ENCODE data around the gene FGF22. TPM values are rescaled to one million over a fixed set of nuclear protein-coding genes. Genes with fewer than 3 reads are reported as not detected.
A peak's percentile ranks its signal among the peaks of the same experiment; 100 is the strongest.

The FGF22 gene
- total and polyA plus RNA-seq, 2 of the 13 experiments (the other 11 are each of a cell fraction or from before 2014, with no cell fraction given): 0.24 TPM; not detected in 1

DNA sequence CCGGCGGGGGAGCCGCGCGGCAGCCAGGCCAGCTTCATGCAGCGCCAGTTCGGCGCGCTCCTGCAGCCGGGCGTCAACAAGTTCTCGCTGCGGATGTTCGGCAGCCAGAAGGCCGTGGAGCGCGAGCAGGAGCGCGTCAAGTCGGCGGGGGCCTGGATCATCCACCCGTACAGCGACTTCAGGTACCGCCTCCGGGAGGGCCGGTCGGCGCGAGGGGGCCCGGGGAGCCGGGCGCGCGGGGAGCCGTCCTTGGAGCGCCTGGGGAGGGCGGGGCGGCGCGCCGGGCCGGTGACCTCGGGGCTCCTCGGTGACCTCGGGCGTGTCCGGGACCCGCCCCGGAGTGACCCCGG lies 49.3 kb upstream of the FGF22 start:
- intact Hi-C loops (cut with micrococcal nuclease; ENCODE audit: unreplicated experiment) (no loop called here), in situ Hi-C loops (cut with HindIII; ENCODE audit: extremely low pct_ligation_motif_present, low pct_unique_long_range_greater_than_20kb) (no loop called here)
- TF ChIP-seq, protein P1, sequence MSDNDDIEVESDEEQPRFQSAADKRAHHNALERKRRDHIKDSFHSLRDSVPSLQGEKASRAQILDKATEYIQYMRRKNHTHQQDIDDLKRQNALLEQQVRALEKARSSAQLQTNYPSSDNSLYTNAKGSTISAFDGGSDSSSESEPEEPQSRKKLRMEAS (IDR thresholded peaks at IDR 0.05): peak; percentile 52
- no peak for TF ChIP-seq MBNL3 (CRISPR knock-in tag; conservative IDR thresholded peaks at IDR 0.05)
- H3K9me3 ChIP-seq (ENCODE audit: low read length): no peaks in the 10 kb centered on the region
- no CpG with 5 or more reads among the region's 50 CpGs for WGBS (ENCODE audit: low lambda C conversion rate)
- no peak for ATAC-seq
- H3K4me3 ChIP-seq (replicated peaks in 1 of 3; ENCODE audit: insufficient read depth in 1 of 3, low read depth in 2 of 3, low read length in 3 of 3): peak overlapping the region in 1 of 3 experiments; percentile 16; a peak in 1 of 6 replicates
- H3K27ac ChIP-seq (ENCODE audit: extremely low read length, insufficient read depth, low read length): no peak overlapping the region
- no TSS peak for BruUV-seq (replicated peaks)
- peaks cover 26% of the 10 kb centered on the region; the same call in 1 of the 2 replicates for H4K20me1 ChIP-seq (ENCODE audit: insufficient read depth, low read length)
- no peak overlapping the region for H2AFZ ChIP-seq (ENCODE audit: low read length)
- DNase-seq (ENCODE audit: low spot score): no peak
- no peaks in the 10 kb centered on the region for H3K36me3 ChIP-seq (replicated peaks in 1 of 2; ENCODE audit: control insufficient read depth in 1 of 2, insufficient read depth in 2 of 2, low read length in 2 of 2)
- FAIRE-seq: no peak
- peak overlapping the region; percentile 42; the same call in 1 of the 2 replicates for H3K4me2 ChIP-seq (ENCODE audit: low read depth, low read length)
- ChIA-PET POLR2A (no interaction called here), CTCF (ENCODE audit: low intra/inter-chr PET ratio, low total read pairs) (no interaction called here)
- no peak overlapping the region for H3K9ac ChIP-seq (ENCODE audit: insufficient read depth, low read depth, low read length)
- H3K79me2 ChIP-seq (ENCODE audit: insufficient read depth, low read length): no peaks in the 10 kb centered on the region
- peaks cover 10 to 67% of the 10 kb centered on the region in 2 experiments for H3K27me3 ChIP-seq (ENCODE audit: control insufficient read depth in 1 of 2, insufficient read depth in 2 of 2, low read length in 2 of 2)
- H3K4me1 ChIP-seq (ENCODE audit: insufficient read depth, low read length): peaks cover 35% of the 10 kb centered on the region

DNA sequence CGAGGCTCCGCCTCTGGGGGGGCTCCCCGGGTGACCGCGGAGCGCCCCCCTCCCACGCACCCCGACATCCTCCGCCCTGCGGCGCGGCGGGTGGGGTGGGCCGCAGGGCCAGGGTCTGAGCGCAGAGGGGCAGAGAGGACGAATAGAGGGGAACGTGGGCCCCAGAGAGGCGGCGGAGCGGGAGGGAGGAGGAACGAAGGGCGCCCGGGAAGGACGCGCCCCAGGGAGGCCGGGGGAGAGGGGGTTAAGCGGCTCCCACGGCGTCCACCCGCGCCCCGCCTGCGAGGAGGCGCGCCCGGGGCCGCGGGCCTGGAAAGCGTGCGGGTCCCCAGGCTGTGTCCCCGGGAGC lies 49.0 kb upstream of the FGF22 start:
- Histone ChIP-seq H3K79me2 (ENCODE audit: insufficient read depth, low read length) (no peaks in the 10 kb centered on the region), H3K9me3 (ENCODE audit: low read length) (no peaks in the 10 kb centered on the region), H3K36me3 (replicated peaks in 1 of 2; ENCODE audit: control insufficient read depth in 1 of 2, insufficient read depth in 2 of 2, low read length in 2 of 2) (no peaks in the 10 kb centered on the region), H3K27me3 (ENCODE audit: control insufficient read depth in 1 of 2, insufficient read depth in 2 of 2, low read length in 2 of 2) (peaks cover 10 to 70% of the 10 kb centered on the region in 2 experiments), H3K27ac (ENCODE audit: extremely low read length, insufficient read depth, low read length) (no peak overlapping the region), H4K20me1 (ENCODE audit: insufficient read depth, low read length) (peaks cover 26% of the 10 kb centered on the region; the same call in 1 of the 2 replicates), H3K9ac (ENCODE audit: insufficient read depth, low read depth, low read length) (no peak overlapping the region), H2AFZ (ENCODE audit: low read length) (no peak overlapping the region), H3K4me2 (ENCODE audit: low read depth, low read length) (no peak overlapping the region), H3K4me3 (replicated peaks in 1 of 3; ENCODE audit: insufficient read depth in 1 of 3, low read depth in 2 of 3, low read length in 3 of 3) (no peak overlapping the region), H3K4me1 (ENCODE audit: insufficient read depth, low read length) (peaks cover 32% of the 10 kb centered on the region)
- DNase-seq (ENCODE audit: low spot score) (no peak), FAIRE-seq (no peak), ATAC-seq (no peak)
- in situ Hi-C loops (cut with HindIII; ENCODE audit: extremely low pct_ligation_motif_present, low pct_unique_long_range_greater_than_20kb): no loop called here
- CTCF ChIA-PET (ENCODE audit: low intra/inter-chr PET ratio, low total read pairs): no interaction called here
- no peak for TF ChIP-seq ZFAT (CRISPR knock-in tag; conservative IDR thresholded peaks at IDR 0.05)
- TF ChIP-seq ZNF780A (CRISPR knock-in tag; IDR thresholded peaks at IDR 0.05): no peak
- no peak for TF ChIP-seq ZSCAN20 (CRISPR knock-in tag; IDR thresholded peaks at IDR 0.05; ENCODE audit: borderline replicate concordance)
- TF ChIP-seq TBX2 (CRISPR knock-in tag; IDR thresholded peaks at IDR 0.05; ENCODE audit: borderline replicate concordance): no peak
- no peak for TF ChIP-seq RARG (CRISPR knock-in tag; IDR thresholded peaks at IDR 0.05; ENCODE audit: low read depth)
- no peak for TF ChIP-seq TP53 (CRISPR knock-in tag; conservative IDR thresholded peaks at IDR 0.05)
- TF ChIP-seq PAWR (CRISPR knock-in tag; IDR thresholded peaks at IDR 0.05; ENCODE audit: borderline replicate concordance): no peak
- no peak for TF ChIP-seq NFIB (CRISPR knock-in tag; IDR thresholded peaks at IDR 0.05; ENCODE audit: borderline replicate concordance)
- no peak for TF ChIP-seq ZNF124 (CRISPR knock-in tag; IDR thresholded peaks at IDR 0.05)
- no peak for TF ChIP-seq ZNF777 (CRISPR knock-in tag; IDR thresholded peaks at IDR 0.05)
- TF ChIP-seq FOXM1 (CRISPR knock-in tag; IDR thresholded peaks at IDR 0.05): no peak
- intact Hi-C loops (cut with micrococcal nuclease; ENCODE audit: unreplicated experiment): no loop called here
- WGBS (ENCODE audit: low lambda C conversion rate): 23% methylated on average over 24 of the region's 41 CpGs
- no TSS peak for BruUV-seq (replicated peaks)
- POLR2A ChIA-PET: no interaction called here
